Stimulated activated naive CD8-positive, alpha-beta T cell treated with anti-CD3 and anti-CD28 coated beads, Interleukin-15, amount 100 ng/mL, for 72 hours (primary cell): ENCODE data around the gene FSCB.
"Not testable (repeated sequence)": the region's sequence is repeated elsewhere in the genome, so short reads cannot be mapped to it uniquely, and the experiment has no call there.

Source experiments
- ATAC-seq: fragments of 150-1000 bp; cut with Tn5 transposase; 2 replicates; pipeline ENCODE4 v1.10.0; 2021; ENCODE audit warnings: mild to moderate bottlenecking, moderate library complexity
- DNase-seq, 2 donors: peaks; one replicate each; pipeline ENCODE4 v3.0.0; 2021 to 2022
- H3K27ac Mint-ChIP-seq, 2 donors: one replicate each; pipeline ENCODE4 v1.8.0; 2022; ENCODE audit warnings: mild to moderate bottlenecking in 2 of 2, mixed read lengths in 2 of 2, moderate library complexity in 2 of 2
- H3K27me3 Mint-ChIP-seq: one replicate; pipeline ENCODE4 v1.8.0; 2022; ENCODE audit warnings: mixed read lengths
- H3K4me1 Mint-ChIP-seq: one replicate; pipeline ENCODE4 v1.8.0; 2022; ENCODE audit warnings: mild to moderate bottlenecking, mixed read lengths
- H3K4me3 Mint-ChIP-seq, 2 donors: one replicate each; pipeline ENCODE4 v1.8.0; 2022; ENCODE audit warnings: mild to moderate bottlenecking in 2 of 2, mixed read lengths in 2 of 2, moderate library complexity in 1 of 2
- H3K9me3 Mint-ChIP-seq, 2 donors: one replicate each; pipeline ENCODE4 v1.8.0; 2022; ENCODE audit warnings: mixed read lengths in 2 of 2

The FSCB gene, protein sequence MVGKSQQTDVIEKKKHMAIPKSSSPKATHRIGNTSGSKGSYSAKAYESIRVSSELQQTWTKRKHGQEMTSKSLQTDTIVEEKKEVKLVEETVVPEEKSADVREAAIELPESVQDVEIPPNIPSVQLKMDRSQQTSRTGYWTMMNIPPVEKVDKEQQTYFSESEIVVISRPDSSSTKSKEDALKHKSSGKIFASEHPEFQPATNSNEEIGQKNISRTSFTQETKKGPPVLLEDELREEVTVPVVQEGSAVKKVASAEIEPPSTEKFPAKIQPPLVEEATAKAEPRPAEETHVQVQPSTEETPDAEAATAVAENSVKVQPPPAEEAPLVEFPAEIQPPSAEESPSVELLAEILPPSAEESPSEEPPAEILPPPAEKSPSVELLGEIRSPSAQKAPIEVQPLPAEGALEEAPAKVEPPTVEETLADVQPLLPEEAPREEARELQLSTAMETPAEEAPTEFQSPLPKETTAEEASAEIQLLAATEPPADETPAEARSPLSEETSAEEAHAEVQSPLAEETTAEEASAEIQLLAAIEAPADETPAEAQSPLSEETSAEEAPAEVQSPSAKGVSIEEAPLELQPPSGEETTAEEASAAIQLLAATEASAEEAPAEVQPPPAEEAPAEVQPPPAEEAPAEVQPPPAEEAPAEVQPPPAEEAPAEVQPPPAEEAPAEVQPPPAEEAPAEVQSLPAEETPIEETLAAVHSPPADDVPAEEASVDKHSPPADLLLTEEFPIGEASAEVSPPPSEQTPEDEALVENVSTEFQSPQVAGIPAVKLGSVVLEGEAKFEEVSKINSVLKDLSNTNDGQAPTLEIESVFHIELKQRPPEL

GRCh38 chr14:44507183-44507582 lies at the start of gene FSCB:
Gene FSCB, minus strand, starts transcription at chr14:44507283. Its CDS starts 296 bp downstream, at chr14:44506987.
- H3K4me1 Mint-ChIP-seq, result no peaks in the 10 kb centered on the region
- no peak within 1 kb of the TSS for H3K27ac Mint-ChIP-seq
- no peak for ATAC-seq
- no peak within 1 kb of the TSS for H3K4me3 Mint-ChIP-seq
- peaks cover 0 to 16% of the 10 kb centered on the region in 2 donors for H3K9me3 Mint-ChIP-seq
- H3K27me3 Mint-ChIP-seq, result no peaks in the 10 kb centered on the region
- no peak for DNase-seq

GRCh38 chr14:44531658-44532057 lies 24.6 kb upstream of the FSCB start:
- no peak for ATAC-seq
- Mint-ChIP-seq H3K27ac (no peak overlapping the region), H3K9me3 (peaks cover 0 to 8% of the 10 kb centered on the region in 2 donors), H3K27me3 (no peaks in the 10 kb centered on the region), H3K4me3 (no peak overlapping the region), H3K4me1 (no peaks in the 10 kb centered on the region)
- no peak for DNase-seq

- ATAC-seq (no peak), DNase-seq (no peak)
- Mint-ChIP-seq H3K27me3 (no peaks in the 10 kb centered on the region), H3K27ac (no peak overlapping the region), H3K4me1 (no peaks in the 10 kb centered on the region), H3K4me3 (no peak overlapping the region), H3K9me3 (peaks cover 0 to 8% of the 10 kb centered on the region in 2 donors)
Observed at GRCh38 chr14:44530475-44530874, 23.4 kb upstream of the FSCB start.

DNA sequence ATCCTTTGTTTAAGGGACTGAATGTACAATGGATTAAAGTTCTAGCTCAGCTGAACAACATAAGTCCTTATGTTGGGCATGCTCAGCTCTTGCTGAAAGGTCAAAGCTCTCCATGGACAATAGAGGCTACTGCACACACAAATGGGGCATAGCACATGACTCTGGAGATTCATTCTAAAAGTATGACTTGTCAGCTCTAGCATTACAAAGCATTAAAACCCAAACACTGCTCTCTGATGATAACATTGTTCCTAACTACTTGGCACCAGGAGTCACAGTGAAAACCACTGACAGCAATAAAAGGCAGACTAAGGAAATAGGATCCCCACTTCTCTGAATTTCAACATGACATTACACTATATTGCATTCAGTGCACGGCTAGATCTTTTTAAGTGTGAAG lies 21.9 kb upstream of the FSCB start:
- H3K4me3 Mint-ChIP-seq, result no peak overlapping the region

DNA sequence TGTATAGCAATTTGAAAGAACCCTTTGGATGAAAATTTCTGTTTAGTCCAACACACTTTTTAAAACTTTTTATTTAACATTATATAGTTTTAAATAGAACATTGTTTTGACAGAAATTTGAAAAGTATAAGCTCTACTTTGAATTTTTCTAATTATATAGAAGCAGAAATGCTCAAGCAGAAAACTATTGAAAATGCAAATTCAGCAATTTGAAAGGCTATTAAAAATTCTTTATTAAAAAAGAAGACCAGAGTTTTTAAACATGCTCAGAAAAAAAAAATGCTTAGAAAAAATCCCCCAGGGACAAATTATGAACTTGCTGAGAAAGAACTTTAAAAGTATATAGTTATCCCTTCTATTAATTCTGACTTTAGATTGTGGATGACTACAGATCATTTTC lies 21.1 kb upstream of the FSCB start:
- DNase-seq, result no peak
- Mint-ChIP-seq H3K4me3 (no peak overlapping the region), H3K9me3 (no peaks in the 10 kb centered on the region), H3K4me1 (no peaks in the 10 kb centered on the region), H3K27ac (no peak overlapping the region), H3K27me3 (no peaks in the 10 kb centered on the region)
- ATAC-seq, result no peak

More for the DNA sequence above, 21.9 kb upstream of the FSCB start:
- DNase-seq, result no peak
- Mint-ChIP-seq H3K27ac (no peak overlapping the region), H3K4me1 (no peaks in the 10 kb centered on the region), H3K27me3 (no peaks in the 10 kb centered on the region), H3K9me3 (peaks cover 0 to 8% of the 10 kb centered on the region in 2 donors)
- no peak for ATAC-seq

- DNase-seq, result no peak
- Mint-ChIP-seq H3K27me3 (no peaks in the 10 kb centered on the region), H3K27ac (no peak overlapping the region), H3K9me3 (peaks cover 7 to 21% of the 10 kb centered on the region in 2 donors), H3K4me1 (no peaks in the 10 kb centered on the region), H3K4me3 (no peak overlapping the region)
- no peak for ATAC-seq
Observed at GRCh38 chr14:44525237-44525636, 18.2 kb upstream of the FSCB start.

DNA sequence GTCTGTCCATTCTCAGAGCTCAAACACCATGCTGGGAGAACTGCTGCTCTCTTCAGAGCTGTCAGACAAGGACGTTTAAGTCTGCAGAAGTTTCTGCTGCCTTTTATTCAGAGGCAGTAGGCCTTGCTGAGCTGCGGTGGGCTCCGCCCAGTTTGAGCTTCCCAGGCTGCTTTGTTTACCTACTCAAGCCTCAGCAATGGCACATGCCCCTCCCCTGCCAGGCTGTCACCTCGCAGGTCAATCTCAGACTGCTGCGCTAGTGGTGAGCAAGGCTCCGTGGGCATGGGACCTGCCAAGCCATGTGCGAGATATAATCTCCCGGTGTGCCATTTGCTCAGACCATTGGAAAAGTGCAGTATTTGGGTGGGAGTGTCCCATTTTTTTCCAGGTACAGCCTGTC lies 8.6 kb upstream of the FSCB start:
- not testable (repeated sequence) for ATAC-seq, H3K4me1 Mint-ChIP-seq

GRCh38 chr14:44508834-44509233 lies 1.8 kb upstream of the FSCB start:
- peaks cover 0 to 23% of the 10 kb centered on the region in 2 donors for H3K9me3 Mint-ChIP-seq
- H3K4me3 Mint-ChIP-seq, result no peak overlapping the region
- ATAC-seq (no peak), DNase-seq (no peak)
- H3K4me1 Mint-ChIP-seq, result no peaks in the 10 kb centered on the region
- H3K27ac Mint-ChIP-seq, result no peak overlapping the region
- no peaks in the 10 kb centered on the region for H3K27me3 Mint-ChIP-seq

More for the DNA sequence above, 8.6 kb upstream of the FSCB start:
- H3K27me3 Mint-ChIP-seq, H3K27ac Mint-ChIP-seq, DNase-seq, H3K4me3 Mint-ChIP-seq: not testable (repeated sequence)
- H3K9me3 Mint-ChIP-seq, result peaks cover 14 to 19% of the 10 kb centered on the region in 2 donors

GRCh38 chr14:44505588-44505987 lies 1.5 kb downstream of the FSCB start:
- no peak for DNase-seq
- no peak overlapping the region for H3K4me3 Mint-ChIP-seq

GRCh38 chr14:44497148-44497547 lies 9.9 kb downstream of the FSCB start:
- DNase-seq (no peak), ATAC-seq (no peak)
- Mint-ChIP-seq H3K4me1 (no peaks in the 10 kb centered on the region), H3K4me3 (no peak overlapping the region), H3K27ac (no peak overlapping the region), H3K9me3 (no peaks in the 10 kb centered on the region), H3K27me3 (no peaks in the 10 kb centered on the region)

More at GRCh38 chr14:44505588-44505987, 1.5 kb downstream of the FSCB start:
- H3K4me1 Mint-ChIP-seq, result no peaks in the 10 kb centered on the region
- ATAC-seq, result no peak
- H3K9me3 Mint-ChIP-seq, result peaks cover 0 to 8% of the 10 kb centered on the region in 2 donors
- H3K27me3 Mint-ChIP-seq, result no peaks in the 10 kb centered on the region
- H3K27ac Mint-ChIP-seq, result no peak overlapping the region

GRCh38 chr14:44494137-44494536 lies 12.9 kb downstream of the FSCB start:
- Mint-ChIP-seq H3K4me1 (no peaks in the 10 kb centered on the region), H3K27me3 (no peaks in the 10 kb centered on the region), H3K9me3 (no peaks in the 10 kb centered on the region), H3K27ac (no peak overlapping the region), H3K4me3 (no peak overlapping the region)
- DNase-seq (no peak), ATAC-seq (no peak)

GRCh38 chr14:44490966-44491365 lies 16.1 kb downstream of the FSCB start:
- H3K27ac Mint-ChIP-seq, result no peak overlapping the region
- no peak for ATAC-seq
- peaks cover 0 to 4% of the 10 kb centered on the region in 2 donors for H3K9me3 Mint-ChIP-seq
- DNase-seq, result no peak
- no peaks in the 10 kb centered on the region for H3K4me1 Mint-ChIP-seq
- no peak overlapping the region for H3K4me3 Mint-ChIP-seq
- no peaks in the 10 kb centered on the region for H3K27me3 Mint-ChIP-seq

- Mint-ChIP-seq H3K4me1 (no peaks in the 10 kb centered on the region), H3K27me3 (no peaks in the 10 kb centered on the region), H3K27ac (no peak overlapping the region), H3K9me3 (peaks cover 18 to 38% of the 10 kb centered on the region in 2 donors), H3K4me3 (no peak overlapping the region)
- no peak for ATAC-seq
- no peak for DNase-seq
Observed at GRCh38 chr14:44477953-44478352, 29.1 kb downstream of the FSCB start.

DNA sequence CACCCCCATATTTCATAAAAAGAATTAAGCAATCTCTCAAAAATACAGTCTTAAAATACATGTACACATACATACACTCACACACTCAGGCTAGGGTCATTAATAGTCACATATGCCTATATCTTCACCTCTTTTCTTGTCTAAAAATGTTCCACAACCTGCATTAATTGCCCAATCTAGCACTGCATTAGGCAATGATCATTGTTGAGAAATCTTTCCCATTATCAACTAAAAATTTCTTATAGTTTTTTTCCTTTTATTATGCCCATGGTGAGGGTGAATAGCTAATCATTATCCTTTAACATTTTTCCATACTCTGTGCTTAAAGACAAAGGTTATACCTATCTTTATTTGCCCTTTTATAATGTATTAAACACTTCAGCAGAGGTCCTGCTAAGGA lies 38.3 kb downstream of the FSCB start:
- Mint-ChIP-seq H3K9me3 (peaks cover under 1 to 5% of the 10 kb centered on the region in 2 donors), H3K4me1 (no peaks in the 10 kb centered on the region), H3K27me3 (no peaks in the 10 kb centered on the region), H3K4me3 (no peak overlapping the region), H3K27ac (no peak overlapping the region)
- ATAC-seq, result no peak
- no peak for DNase-seq

DNA sequence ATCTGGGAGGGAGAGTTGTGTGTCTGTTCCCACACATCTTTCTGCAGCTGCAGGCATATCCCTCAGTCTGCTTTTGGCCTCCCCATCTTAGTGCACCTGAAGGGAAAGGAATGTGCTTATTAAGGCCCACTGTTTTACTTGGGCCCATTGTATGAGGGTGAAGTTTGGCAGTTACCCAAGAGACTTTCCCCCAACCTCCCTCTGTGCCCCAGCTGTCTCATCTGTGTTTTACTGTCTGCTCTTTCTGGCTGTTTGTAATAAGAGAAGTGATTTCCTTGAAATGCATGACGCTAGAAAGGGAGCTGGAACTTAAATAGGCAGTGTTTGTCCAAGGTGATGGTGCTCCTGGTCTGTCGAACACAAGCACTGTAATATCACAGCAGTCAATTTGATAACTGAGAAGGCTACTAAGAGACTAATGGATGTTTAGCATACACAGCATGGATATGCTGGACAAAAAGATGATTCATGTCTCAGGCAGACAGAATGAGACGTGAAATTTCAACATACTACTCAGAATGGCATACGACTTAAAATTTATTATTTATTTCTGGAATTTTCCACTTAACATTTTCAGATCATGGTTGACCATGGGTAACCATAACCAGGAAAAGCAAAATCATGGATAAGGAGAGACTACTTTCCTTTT lies 43.6 kb downstream of the FSCB start:
- Mint-ChIP-seq H3K4me3 (no peak overlapping the region), H3K27me3 (no peaks in the 10 kb centered on the region), H3K4me1 (no peaks in the 10 kb centered on the region), H3K9me3 (peaks cover 6 to 9% of the 10 kb centered on the region in 2 donors), H3K27ac (no peak overlapping the region)
- ATAC-seq (no peak), DNase-seq (no peak)
